Prostate gland (tissue), 2 donors: ENCODE measurements around the gene ROR1.

Source experiments
- POLR2AphosphoS5 ChIP-seq: sonication (generic); formaldehyde crosslinking; IDR thresholded peaks from one replicate; pipeline ENCODE4 v1.6.1; 2017; ENCODE audit warnings: antibody characterized with exemption
- TF ChIP-seq, protein P1 (sequence below), 4 experiments: fragments of 200-600 bp in 2 of 4; fragments of 450-650 bp in 2 of 4; sonication (generic) in 2 of 4; IDR thresholded peaks; 1 replicate in 3 of 4; 2 replicates in 1 of 4; pipeline ENCODE4 v1.5.1; 2016 to 2019; ENCODE audit warnings: antibody characterized with exemption in 4 of 4, mild to moderate bottlenecking in 2 of 4, moderate library complexity in 2 of 4

DNA sequence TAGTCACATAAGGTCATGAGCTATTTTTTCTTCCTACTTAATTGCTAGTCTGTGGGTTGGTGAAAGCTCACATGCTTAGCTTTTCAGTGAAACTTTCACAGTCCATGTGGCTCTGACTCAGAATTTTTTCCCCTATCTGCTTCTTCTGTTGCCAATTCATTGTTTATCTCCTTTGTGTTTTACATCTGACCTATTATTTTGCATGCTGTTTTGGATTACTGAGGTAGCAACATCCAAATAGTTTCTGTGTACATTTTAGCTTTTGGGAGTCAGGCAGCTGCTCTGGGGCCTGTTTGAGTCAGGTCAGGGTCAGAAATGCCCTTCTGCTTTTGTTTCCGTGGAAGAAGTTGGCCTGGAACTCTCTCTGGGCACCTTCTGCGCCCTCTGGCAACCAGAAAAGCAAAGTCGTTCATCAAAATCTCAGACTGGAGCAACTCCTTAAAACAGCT lies 40.0 kb downstream of the ROR1 start:
- TF ChIP-seq, protein P1, sequence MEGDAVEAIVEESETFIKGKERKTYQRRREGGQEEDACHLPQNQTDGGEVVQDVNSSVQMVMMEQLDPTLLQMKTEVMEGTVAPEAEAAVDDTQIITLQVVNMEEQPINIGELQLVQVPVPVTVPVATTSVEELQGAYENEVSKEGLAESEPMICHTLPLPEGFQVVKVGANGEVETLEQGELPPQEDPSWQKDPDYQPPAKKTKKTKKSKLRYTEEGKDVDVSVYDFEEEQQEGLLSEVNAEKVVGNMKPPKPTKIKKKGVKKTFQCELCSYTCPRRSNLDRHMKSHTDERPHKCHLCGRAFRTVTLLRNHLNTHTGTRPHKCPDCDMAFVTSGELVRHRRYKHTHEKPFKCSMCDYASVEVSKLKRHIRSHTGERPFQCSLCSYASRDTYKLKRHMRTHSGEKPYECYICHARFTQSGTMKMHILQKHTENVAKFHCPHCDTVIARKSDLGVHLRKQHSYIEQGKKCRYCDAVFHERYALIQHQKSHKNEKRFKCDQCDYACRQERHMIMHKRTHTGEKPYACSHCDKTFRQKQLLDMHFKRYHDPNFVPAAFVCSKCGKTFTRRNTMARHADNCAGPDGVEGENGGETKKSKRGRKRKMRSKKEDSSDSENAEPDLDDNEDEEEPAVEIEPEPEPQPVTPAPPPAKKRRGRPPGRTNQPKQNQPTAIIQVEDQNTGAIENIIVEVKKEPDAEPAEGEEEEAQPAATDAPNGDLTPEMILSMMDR (IDR thresholded peaks at IDR 0.05): no peak
- TF ChIP-seq POLR2AphosphoS5: no peak
